Parathyroid adenoma (tissue), 2 donors: ENCODE measurements around the gene TBCB.

Experiments used
- H2AFZ ChIP-seq: fragments of 300-600 bp; sonication (generic); one replicate; pipeline ENCODE4 v1.7.0; 2017; ENCODE audit warnings: antibody characterized with exemption, mild to moderate bottlenecking
- H3K27ac ChIP-seq: fragments of 300-600 bp; sonication (generic); one replicate; pipeline ENCODE4 v1.7.0; 2017
- H3K27me3 ChIP-seq: fragments of 300-600 bp; sonication (generic); one replicate; pipeline ENCODE4 v1.7.0; 2017; ENCODE audit warnings: low read length; ENCODE audit not compliant: control insufficient read depth, insufficient read depth
- H3K36me3 ChIP-seq: fragments of 300-600 bp; sonication (generic); one replicate; pipeline ENCODE4 v1.7.0; 2017; ENCODE audit warnings: low read length; ENCODE audit not compliant: control insufficient read depth, insufficient read depth
- H3K4me1 ChIP-seq: fragments of 300-600 bp; sonication (generic); one replicate; pipeline ENCODE4 v1.7.0; 2017; ENCODE audit warnings: control low read depth
- H3K4me2 ChIP-seq: fragments of 300-600 bp; sonication (generic); one replicate; pipeline ENCODE4 v1.7.0; 2017; ENCODE audit warnings: low read length
- H3K4me3 ChIP-seq: fragments of 300-600 bp; sonication (generic); one replicate; pipeline ENCODE4 v1.7.0; 2017; ENCODE audit warnings: low read depth, low read length
- H3K79me2 ChIP-seq: fragments of 300-600 bp; sonication (generic); one replicate; pipeline ENCODE4 v1.7.0; 2017; ENCODE audit warnings: control low read depth
- H3K9ac ChIP-seq: fragments of 300-600 bp; sonication (generic); one replicate; pipeline ENCODE4 v1.7.0; 2017; ENCODE audit warnings: mild to moderate bottlenecking
- H3K9me3 ChIP-seq: fragments of 300-600 bp; sonication (generic); one replicate; pipeline ENCODE4 v1.7.0; 2017; ENCODE audit warnings: low read length; ENCODE audit not compliant: control insufficient read depth
- TF ChIP-seq, protein P1 (sequence below): fragments of 300-600 bp; sonication (generic); IDR thresholded peaks from one replicate; pipeline ENCODE4 v1.7.0; 2017; ENCODE audit warnings: antibody characterized with exemption, mild to moderate bottlenecking
- donor health status: primary hyperparathyroidism.

TBCB gene

DNA sequence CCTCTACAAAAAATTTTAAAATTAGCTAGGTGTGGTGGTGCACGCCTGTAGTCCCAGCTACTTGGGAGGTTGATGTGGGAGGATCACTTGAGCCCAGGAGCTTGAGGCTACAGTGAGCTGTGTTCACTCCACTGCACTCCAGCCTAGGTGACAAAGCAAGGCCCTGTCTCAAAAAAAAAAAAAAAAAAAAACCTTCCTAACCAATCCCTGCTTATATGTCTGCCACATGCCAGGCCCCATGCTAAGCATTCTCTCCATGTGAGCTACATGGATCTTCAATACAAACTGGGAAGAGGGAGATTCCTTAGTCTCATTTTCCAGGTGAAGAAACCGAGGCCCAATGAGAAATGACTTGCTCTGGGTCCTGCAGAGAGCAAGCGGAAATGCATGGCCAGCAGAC, 6.6 kb upstream of the TBCB start:
- H2AFZ ChIP-seq: no peak overlapping the region
- H3K27ac ChIP-seq: no peak overlapping the region
- no peaks in the 10 kb centered on the region for H3K36me3 ChIP-seq
- H3K9me3 ChIP-seq: no peaks in the 10 kb centered on the region
- TF ChIP-seq, protein P1, sequence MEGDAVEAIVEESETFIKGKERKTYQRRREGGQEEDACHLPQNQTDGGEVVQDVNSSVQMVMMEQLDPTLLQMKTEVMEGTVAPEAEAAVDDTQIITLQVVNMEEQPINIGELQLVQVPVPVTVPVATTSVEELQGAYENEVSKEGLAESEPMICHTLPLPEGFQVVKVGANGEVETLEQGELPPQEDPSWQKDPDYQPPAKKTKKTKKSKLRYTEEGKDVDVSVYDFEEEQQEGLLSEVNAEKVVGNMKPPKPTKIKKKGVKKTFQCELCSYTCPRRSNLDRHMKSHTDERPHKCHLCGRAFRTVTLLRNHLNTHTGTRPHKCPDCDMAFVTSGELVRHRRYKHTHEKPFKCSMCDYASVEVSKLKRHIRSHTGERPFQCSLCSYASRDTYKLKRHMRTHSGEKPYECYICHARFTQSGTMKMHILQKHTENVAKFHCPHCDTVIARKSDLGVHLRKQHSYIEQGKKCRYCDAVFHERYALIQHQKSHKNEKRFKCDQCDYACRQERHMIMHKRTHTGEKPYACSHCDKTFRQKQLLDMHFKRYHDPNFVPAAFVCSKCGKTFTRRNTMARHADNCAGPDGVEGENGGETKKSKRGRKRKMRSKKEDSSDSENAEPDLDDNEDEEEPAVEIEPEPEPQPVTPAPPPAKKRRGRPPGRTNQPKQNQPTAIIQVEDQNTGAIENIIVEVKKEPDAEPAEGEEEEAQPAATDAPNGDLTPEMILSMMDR: no peak
- no peaks in the 10 kb centered on the region for H3K79me2 ChIP-seq
- H3K4me1 ChIP-seq: peaks cover 2% of the 10 kb centered on the region
- H3K4me2 ChIP-seq: no peak overlapping the region
- H3K9ac ChIP-seq: no peak overlapping the region
- H3K4me3 ChIP-seq: no peak overlapping the region
- H3K27me3 ChIP-seq: no peaks in the 10 kb centered on the region

DNA sequence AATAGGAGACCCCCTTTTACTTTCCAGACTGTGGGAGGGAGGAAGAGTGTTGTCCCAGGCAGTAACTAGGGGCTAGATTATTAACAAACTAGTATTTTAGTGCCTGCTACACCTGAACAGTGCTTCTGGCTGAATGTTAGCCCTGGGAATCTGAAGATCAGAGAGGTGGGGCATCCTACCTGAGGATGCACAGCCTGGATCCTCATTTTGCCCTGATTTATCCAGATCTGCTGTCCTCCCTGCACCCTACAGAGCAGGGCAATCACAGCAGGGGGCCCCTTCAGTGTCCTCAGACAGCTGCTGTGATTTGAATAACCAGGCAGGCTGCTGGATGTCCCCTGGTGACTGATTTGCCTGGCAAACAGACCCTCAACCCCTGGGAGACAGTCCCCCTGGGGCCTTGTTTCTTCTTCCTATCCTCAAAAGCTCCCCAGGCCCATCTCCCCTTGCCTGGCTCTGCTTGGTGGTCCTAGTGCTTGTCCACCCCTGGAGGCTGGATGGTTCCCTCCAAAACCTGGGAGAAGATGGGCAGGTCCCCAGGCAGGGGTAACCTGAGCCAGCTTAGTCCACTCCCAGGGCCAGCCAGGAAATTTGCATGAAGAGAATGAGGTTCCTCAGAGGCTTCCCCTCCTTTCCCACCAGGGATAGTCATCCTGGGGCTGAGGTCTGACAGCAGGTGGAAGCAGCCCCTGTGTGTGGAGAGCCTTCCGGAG, 4.6 kb upstream of the TBCB start, which contains the start of gene OVOL3:
TSS of gene OVOL3 (plus strand) at position 657 of the 713 bp plus-strand sequence. CDS start 60 bp downstream, outside the sequence.
- Histone ChIP-seq H2AFZ (no peak within 1 kb of the TSS), H3K27ac (no peak within 1 kb of the TSS), H3K27me3 (no peaks in the 10 kb centered on the region), H3K9ac (no peak within 1 kb of the TSS), H3K4me1 (peaks cover 2% of the 10 kb centered on the region), H3K4me3 (no peak within 1 kb of the TSS), H3K36me3 (no peaks in the 10 kb centered on the region), H3K9me3 (no peaks in the 10 kb centered on the region), H3K79me2 (no peaks in the 10 kb centered on the region), H3K4me2 (no peak within 1 kb of the TSS)
- TF ChIP-seq, protein P1: no peak

DNA sequence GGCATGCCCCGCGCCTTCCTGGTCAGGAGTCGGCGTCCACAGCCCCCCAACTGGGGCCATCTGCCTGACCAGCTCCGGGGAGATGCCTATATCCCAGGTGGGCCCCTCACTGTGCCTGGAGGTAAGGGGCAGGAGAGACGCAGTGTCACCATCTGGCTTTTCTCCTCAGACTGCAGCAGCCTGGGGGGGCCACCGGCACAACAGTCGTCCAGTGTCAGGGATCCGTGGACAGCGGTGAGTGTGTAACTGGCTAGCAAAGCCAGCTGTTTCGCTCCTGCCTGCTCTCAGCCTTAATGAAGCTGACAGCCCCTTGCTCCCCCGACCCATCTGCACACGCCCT, 4.1 kb upstream of the TBCB start:
- Histone ChIP-seq H3K4me1 (peaks cover 4% of the 10 kb centered on the region), H3K27me3 (no peaks in the 10 kb centered on the region), H3K27ac (no peak overlapping the region), H3K36me3 (no peaks in the 10 kb centered on the region), H3K9ac (no peak overlapping the region), H3K9me3 (no peaks in the 10 kb centered on the region), H2AFZ (no peak overlapping the region), H3K4me2 (no peak overlapping the region), H3K79me2 (peaks cover under 1% of the 10 kb centered on the region), H3K4me3 (no peak overlapping the region)
- TF ChIP-seq, protein P1: no peak

DNA sequence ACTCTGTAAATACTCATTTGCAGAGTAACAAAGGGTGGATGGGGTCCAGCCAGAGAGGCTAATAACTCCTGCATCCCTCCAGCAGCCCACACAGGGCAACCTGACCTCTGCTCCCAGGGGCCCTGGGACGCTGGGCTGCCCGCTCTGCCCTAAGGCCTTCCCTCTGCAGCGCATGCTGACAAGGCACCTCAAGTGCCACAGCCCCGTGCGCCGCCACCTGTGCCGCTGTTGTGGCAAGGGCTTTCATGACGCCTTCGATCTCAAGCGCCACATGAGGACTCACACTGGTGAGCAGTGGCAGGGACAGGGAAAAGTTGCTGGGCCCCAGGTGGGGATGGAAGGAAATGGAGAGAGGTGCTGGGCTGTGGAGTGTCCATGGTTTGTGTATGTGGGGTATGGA, 2.6 kb upstream of the TBCB start:
- Histone ChIP-seq H3K4me2 (no peak overlapping the region), H3K36me3 (no peaks in the 10 kb centered on the region), H3K27me3 (no peaks in the 10 kb centered on the region), H3K9me3 (no peaks in the 10 kb centered on the region), H3K4me1 (peaks cover 5% of the 10 kb centered on the region), H3K27ac (no peak overlapping the region), H2AFZ (no peak overlapping the region), H3K79me2 (peaks cover 4% of the 10 kb centered on the region), H3K9ac (no peak overlapping the region), H3K4me3 (no peak overlapping the region)
- TF ChIP-seq, protein P1: no peak

DNA sequence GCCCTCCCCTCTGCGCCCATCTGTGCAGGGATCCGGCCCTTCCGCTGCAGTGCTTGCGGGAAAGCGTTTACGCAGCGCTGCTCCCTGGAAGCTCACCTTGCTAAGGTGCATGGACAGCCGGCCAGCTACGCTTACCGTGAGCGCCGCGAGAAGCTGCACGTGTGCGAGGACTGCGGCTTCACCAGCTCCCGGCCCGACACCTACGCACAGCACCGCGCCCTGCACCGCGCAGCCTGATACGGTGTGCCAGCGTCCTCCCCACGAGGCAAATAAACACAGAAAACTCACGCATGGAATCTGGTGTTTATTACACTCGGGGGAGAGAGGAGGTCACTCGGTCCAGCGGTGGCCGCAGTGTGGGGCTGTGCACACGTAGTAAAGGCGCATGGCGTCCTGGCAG, 1.8 kb upstream of the TBCB start:
- no peaks in the 10 kb centered on the region for H3K36me3 ChIP-seq
- H3K9ac ChIP-seq: no peak overlapping the region
- H3K9me3 ChIP-seq: no peaks in the 10 kb centered on the region
- peak overlapping the region; percentile 67 for H3K4me2 ChIP-seq
- TF ChIP-seq, protein P1: no peak
- H3K27ac ChIP-seq: no peak overlapping the region
- H2AFZ ChIP-seq: no peak overlapping the region
- H3K4me3 ChIP-seq: peak overlapping the region; percentile 68
- no peaks in the 10 kb centered on the region for H3K27me3 ChIP-seq
- H3K4me1 ChIP-seq: peaks cover 5% of the 10 kb centered on the region
- H3K79me2 ChIP-seq: peaks cover 4% of the 10 kb centered on the region
